ENCODE measurements around the gene SH3TC1.

The SH3TC1 gene

DNA sequence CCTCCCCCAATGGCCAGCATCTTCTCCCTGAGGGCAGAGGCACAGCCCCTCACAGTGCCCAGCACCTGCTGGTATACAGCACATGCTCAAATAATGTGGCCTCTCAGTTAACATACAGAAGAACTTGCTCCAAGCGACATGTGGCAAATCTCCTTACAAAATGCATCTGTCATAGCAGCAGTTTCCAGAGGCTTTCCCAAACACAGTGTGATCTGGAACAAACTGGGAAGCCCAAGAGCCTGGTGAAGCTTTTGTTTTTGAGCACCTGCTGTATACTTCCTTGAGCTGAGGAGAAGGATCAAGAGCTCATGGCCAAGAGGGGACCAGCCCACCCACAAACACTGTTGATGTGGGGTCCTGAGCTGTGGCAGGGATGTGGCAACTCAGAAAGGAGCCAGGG lies 35.6 kb downstream of the SH3TC1 start:
- Histone ChIP-seq H3K9me3 (ENCODE audit: control insufficient read depth, insufficient read depth, low read length) (no peaks in the 10 kb centered on the region), H3K36me3 (ENCODE audit: control insufficient read depth, low read length) (peaks cover 83% of the 10 kb centered on the region), H3K27ac (ENCODE audit: low read depth, low read length) (no peak overlapping the region), H4K20me1 (ENCODE audit: control insufficient read depth, insufficient read depth, low read depth, low read length) (no peaks in the 10 kb centered on the region), H3K4me3 (ENCODE audit: low read length) (no peak overlapping the region), H3K4me2 (ENCODE audit: low read length) (no peak overlapping the region), H3K4me1 (ENCODE audit: control insufficient read depth, low read length) (peaks cover 45% of the 10 kb centered on the region), H3K27me3 (ENCODE audit: control insufficient read depth, low read length) (no peaks in the 10 kb centered on the region), H3K9me2 (replicated peaks; ENCODE audit: control insufficient read depth, low read length) (no peaks in the 10 kb centered on the region), H3F3A (ENCODE audit: control insufficient read depth, insufficient read depth) (peaks cover 6% of the 10 kb centered on the region), H3K79me2 (ENCODE audit: control insufficient read depth, low read length) (peaks cover 9% of the 10 kb centered on the region)
- TF ChIP-seq EZH2phosphoT487 (IDR thresholded peaks at IDR 0.05; ENCODE audit: borderline replicate concordance, low read length): no peak
- TF ChIP-seq, protein P1, sequence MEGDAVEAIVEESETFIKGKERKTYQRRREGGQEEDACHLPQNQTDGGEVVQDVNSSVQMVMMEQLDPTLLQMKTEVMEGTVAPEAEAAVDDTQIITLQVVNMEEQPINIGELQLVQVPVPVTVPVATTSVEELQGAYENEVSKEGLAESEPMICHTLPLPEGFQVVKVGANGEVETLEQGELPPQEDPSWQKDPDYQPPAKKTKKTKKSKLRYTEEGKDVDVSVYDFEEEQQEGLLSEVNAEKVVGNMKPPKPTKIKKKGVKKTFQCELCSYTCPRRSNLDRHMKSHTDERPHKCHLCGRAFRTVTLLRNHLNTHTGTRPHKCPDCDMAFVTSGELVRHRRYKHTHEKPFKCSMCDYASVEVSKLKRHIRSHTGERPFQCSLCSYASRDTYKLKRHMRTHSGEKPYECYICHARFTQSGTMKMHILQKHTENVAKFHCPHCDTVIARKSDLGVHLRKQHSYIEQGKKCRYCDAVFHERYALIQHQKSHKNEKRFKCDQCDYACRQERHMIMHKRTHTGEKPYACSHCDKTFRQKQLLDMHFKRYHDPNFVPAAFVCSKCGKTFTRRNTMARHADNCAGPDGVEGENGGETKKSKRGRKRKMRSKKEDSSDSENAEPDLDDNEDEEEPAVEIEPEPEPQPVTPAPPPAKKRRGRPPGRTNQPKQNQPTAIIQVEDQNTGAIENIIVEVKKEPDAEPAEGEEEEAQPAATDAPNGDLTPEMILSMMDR (IDR thresholded peaks at IDR 0.05; ENCODE audit: low read depth, low read length, poor library complexity, severe bottlenecking): no peak

GRCh38 chr4:8235224-8235623 lies 36.1 kb downstream of the SH3TC1 start:
- no peaks in the 10 kb centered on the region for H3K9me3 ChIP-seq (ENCODE audit: control insufficient read depth, insufficient read depth, low read length)
- peaks cover 40% of the 10 kb centered on the region for H3K4me1 ChIP-seq (ENCODE audit: control insufficient read depth, low read length)
- H3K4me3 ChIP-seq (ENCODE audit: low read length): no peak overlapping the region
- no peaks in the 10 kb centered on the region for H4K20me1 ChIP-seq (ENCODE audit: control insufficient read depth, insufficient read depth, low read depth, low read length)
- H3K36me3 ChIP-seq (ENCODE audit: control insufficient read depth, low read length): peaks cover 85% of the 10 kb centered on the region
- H3K4me2 ChIP-seq (ENCODE audit: low read length): no peak overlapping the region
- TF ChIP-seq, protein P1 (IDR thresholded peaks at IDR 0.05; ENCODE audit: low read depth, low read length, poor library complexity, severe bottlenecking): no peak
- no peak for TF ChIP-seq EZH2phosphoT487 (IDR thresholded peaks at IDR 0.05; ENCODE audit: borderline replicate concordance, low read length)
- H3F3A ChIP-seq (ENCODE audit: control insufficient read depth, insufficient read depth): peaks cover 3% of the 10 kb centered on the region
- no peaks in the 10 kb centered on the region for H3K27me3 ChIP-seq (ENCODE audit: control insufficient read depth, low read length)
- H3K27ac ChIP-seq (ENCODE audit: low read depth, low read length): no peak overlapping the region
- H3K9me2 ChIP-seq (replicated peaks; ENCODE audit: control insufficient read depth, low read length): no peaks in the 10 kb centered on the region
- peaks cover 9% of the 10 kb centered on the region for H3K79me2 ChIP-seq (ENCODE audit: control insufficient read depth, low read length)

DNA sequence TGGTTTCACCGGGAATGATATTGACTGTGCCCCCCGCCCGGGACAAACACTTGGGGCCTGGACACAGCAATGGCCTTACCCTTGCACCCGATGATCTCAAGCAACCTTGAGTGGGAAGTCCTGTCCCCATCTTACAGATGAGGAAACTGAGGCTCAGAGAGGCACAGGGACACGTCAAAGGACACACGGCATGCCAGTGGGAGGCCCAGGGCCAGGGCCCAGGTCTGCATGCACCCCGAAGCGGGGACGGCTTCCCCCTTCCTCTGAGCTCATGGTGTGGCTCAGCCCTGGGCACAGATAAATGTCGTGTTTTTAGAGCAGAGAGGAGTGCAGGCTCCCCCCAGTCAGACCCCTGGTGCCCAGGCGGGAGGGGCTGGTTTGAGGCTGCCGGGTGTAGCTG lies 36.6 kb downstream of the SH3TC1 start:
- H3K27me3 ChIP-seq (ENCODE audit: control insufficient read depth, low read length): no peaks in the 10 kb centered on the region
- no peaks in the 10 kb centered on the region for H3K9me2 ChIP-seq (replicated peaks; ENCODE audit: control insufficient read depth, low read length)
- H3K79me2 ChIP-seq (ENCODE audit: control insufficient read depth, low read length): peaks cover 5% of the 10 kb centered on the region
- no peaks in the 10 kb centered on the region for H3K9me3 ChIP-seq (ENCODE audit: control insufficient read depth, insufficient read depth, low read length)
- H3K4me3 ChIP-seq (ENCODE audit: low read length): no peak overlapping the region
- peaks cover 86% of the 10 kb centered on the region for H3K36me3 ChIP-seq (ENCODE audit: control insufficient read depth, low read length)
- no peak overlapping the region for H3K4me2 ChIP-seq (ENCODE audit: low read length)
- H4K20me1 ChIP-seq (ENCODE audit: control insufficient read depth, insufficient read depth, low read depth, low read length): no peaks in the 10 kb centered on the region
- peaks cover 36% of the 10 kb centered on the region for H3K4me1 ChIP-seq (ENCODE audit: control insufficient read depth, low read length)
- no peaks in the 10 kb centered on the region; the same call in 1 of the 2 replicates for H3F3A ChIP-seq (ENCODE audit: control insufficient read depth, insufficient read depth)
- TF ChIP-seq, protein P1 (IDR thresholded peaks at IDR 0.05; ENCODE audit: low read depth, low read length, poor library complexity, severe bottlenecking): no peak
- no peak for TF ChIP-seq EZH2phosphoT487 (IDR thresholded peaks at IDR 0.05; ENCODE audit: borderline replicate concordance, low read length)
- H3K27ac ChIP-seq (ENCODE audit: low read depth, low read length): no peak overlapping the region
